Measurements from ENCODE around the gene CES5A. TPM values are rescaled to one million over a fixed set of nuclear protein-coding genes. Genes with fewer than 3 reads are reported as not detected.

Gene CES5A
- total and polyA plus RNA-seq, 10 of the 15 experiments (the other 5 are each of a cell fraction or from before 2014, with no cell fraction given), result 0.19 TPM; not detected in 9

DNA sequence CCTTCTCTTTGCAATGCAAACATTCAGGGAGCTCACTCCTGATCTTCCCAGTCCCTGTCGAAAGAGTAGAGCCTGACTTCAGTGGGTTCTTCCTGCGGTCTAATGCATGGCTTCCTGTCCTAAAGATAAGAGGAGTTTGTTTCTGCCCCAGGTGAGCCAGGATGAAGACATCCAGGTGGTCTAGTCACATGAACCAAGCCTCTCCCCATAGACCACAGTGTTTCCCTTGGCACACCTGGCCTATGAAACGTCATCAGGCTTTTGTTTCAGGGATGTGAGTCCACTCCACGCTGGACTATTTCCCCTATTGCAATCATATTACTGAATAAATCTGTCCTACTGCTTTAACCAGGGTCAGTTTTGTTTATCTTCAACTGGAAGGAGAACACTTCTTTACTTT is 63.4 kb downstream of the CES5A start:
- TF ChIP-seq POU2F2 (IDR thresholded peaks at IDR 0.05; ENCODE audit: borderline replicate concordance, low read depth, low read length), result no peak
- TF ChIP-seq TCF3 (IDR thresholded peaks at IDR 0.05; ENCODE audit: borderline replicate concordance, insufficient read depth, low read depth, low read length), result no peak
- TF ChIP-seq MTA3 (IDR thresholded peaks at IDR 0.05; ENCODE audit: borderline replicate concordance, low read length), result no peak
- no peak for TF ChIP-seq BMI1 (IDR thresholded peaks at IDR 0.05; ENCODE audit: borderline replicate concordance)
- TF ChIP-seq CREM (IDR thresholded peaks at IDR 0.05; ENCODE audit: low read depth), result no peak
- no peak for TF ChIP-seq FOXM1 (IDR thresholded peaks at IDR 0.05; ENCODE audit: low read depth, low read length)
- TF ChIP-seq CHD4 (IDR thresholded peaks at IDR 0.05), result no peak
- no peak for TF ChIP-seq JUNB (IDR thresholded peaks at IDR 0.05)
- TF ChIP-seq, protein P1, sequence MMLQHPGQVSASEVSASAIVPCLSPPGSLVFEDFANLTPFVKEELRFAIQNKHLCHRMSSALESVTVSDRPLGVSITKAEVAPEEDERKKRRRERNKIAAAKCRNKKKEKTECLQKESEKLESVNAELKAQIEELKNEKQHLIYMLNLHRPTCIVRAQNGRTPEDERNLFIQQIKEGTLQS (IDR thresholded peaks at IDR 0.05; ENCODE audit: borderline replicate concordance, extremely low read depth, low read depth, low read length), result no peak
- TF ChIP-seq, protein P2, sequence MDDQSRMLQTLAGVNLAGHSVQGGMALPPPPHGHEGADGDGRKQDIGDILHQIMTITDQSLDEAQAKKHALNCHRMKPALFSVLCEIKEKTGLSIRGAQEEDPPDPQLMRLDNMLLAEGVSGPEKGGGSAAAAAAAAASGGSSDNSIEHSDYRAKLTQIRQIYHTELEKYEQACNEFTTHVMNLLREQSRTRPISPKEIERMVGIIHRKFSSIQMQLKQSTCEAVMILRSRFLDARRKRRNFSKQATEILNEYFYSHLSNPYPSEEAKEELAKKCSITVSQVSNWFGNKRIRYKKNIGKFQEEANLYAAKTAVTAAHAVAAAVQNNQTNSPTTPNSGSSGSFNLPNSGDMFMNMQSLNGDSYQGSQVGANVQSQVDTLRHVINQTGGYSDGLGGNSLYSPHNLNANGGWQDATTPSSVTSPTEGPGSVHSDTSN (IDR thresholded peaks at IDR 0.05; ENCODE audit: insufficient replicate concordance, low read depth, low read length), result no peak
- TF ChIP-seq, protein P3, sequence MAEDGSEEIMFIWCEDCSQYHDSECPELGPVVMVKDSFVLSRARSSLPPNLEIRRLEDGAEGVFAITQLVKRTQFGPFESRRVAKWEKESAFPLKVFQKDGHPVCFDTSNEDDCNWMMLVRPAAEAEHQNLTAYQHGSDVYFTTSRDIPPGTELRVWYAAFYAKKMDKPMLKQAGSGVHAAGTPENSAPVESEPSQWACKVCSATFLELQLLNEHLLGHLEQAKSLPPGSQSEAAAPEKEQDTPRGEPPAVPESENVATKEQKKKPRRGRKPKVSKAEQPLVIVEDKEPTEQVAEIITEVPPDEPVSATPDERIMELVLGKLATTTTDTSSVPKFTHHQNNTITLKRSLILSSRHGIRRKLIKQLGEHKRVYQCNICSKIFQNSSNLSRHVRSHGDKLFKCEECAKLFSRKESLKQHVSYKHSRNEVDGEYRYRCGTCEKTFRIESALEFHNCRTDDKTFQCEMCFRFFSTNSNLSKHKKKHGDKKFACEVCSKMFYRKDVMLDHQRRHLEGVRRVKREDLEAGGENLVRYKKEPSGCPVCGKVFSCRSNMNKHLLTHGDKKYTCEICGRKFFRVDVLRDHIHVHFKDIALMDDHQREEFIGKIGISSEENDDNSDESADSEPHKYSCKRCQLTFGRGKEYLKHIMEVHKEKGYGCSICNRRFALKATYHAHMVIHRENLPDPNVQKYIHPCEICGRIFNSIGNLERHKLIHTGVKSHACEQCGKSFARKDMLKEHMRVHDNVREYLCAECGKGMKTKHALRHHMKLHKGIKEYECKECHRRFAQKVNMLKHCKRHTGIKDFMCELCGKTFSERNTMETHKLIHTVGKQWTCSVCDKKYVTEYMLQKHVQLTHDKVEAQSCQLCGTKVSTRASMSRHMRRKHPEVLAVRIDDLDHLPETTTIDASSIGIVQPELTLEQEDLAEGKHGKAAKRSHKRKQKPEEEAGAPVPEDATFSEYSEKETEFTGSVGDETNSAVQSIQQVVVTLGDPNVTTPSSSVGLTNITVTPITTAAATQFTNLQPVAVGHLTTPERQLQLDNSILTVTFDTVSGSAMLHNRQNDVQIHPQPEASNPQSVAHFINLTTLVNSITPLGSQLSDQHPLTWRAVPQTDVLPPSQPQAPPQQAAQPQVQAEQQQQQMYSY (CRISPR knock-in tag; IDR thresholded peaks at IDR 0.05), result no peak
- no peak for TF ChIP-seq STAT1 (conservative IDR thresholded peaks at IDR 0.05)
- TF ChIP-seq RB1 (IDR thresholded peaks at IDR 0.05; ENCODE audit: borderline replicate concordance), result no peak
- TF ChIP-seq ZNF207 (IDR thresholded peaks at IDR 0.05; ENCODE audit: borderline replicate concordance), result no peak
- TF ChIP-seq IKZF2 (IDR thresholded peaks at IDR 0.05), result no peak
- no peak for TF ChIP-seq CBX3 (IDR thresholded peaks at IDR 0.05; ENCODE audit: borderline replicate concordance, low read depth)
- no peak for TF ChIP-seq POLR2AphosphoS5 (IDR thresholded peaks at IDR 0.05; ENCODE audit: low read length)
- H3K4me1 ChIP-seq (ENCODE audit: control insufficient read depth, insufficient read depth, low read length), result no peaks in the 10 kb centered on the region
- no peak for FAIRE-seq
- no peak overlapping the region for H3K27ac ChIP-seq (ENCODE audit: control insufficient read depth, insufficient read depth)
- no peak overlapping the region for H3K4me2 ChIP-seq (ENCODE audit: control insufficient read depth, insufficient read depth)
- no peak overlapping the region for H2AFZ ChIP-seq (ENCODE audit: control insufficient read depth, low read depth, low read length)
- H3K27me3 ChIP-seq (replicated peaks in 1 of 2; ENCODE audit: control insufficient read depth in 2 of 2, insufficient read depth in 2 of 2, low read length in 1 of 2), result no peaks in the 10 kb centered on the region; a peak in 1 of 4 replicates
- 2% methylated on average over 4 of the region's 4 CpGs for WGBS (ENCODE audit: insufficient coverage, insufficient replicate concordance, low lambda C conversion rate, missing lambda C conversion rate)
- RAD21 ChIA-PET (ENCODE audit: unreplicated experiment), result no interaction called here
- H3K9ac ChIP-seq (ENCODE audit: control insufficient read depth, insufficient read depth, low read length), result no peak overlapping the region
- H3K4me3 ChIP-seq, result no peak overlapping the region
- H3K79me2 ChIP-seq (ENCODE audit: control insufficient read depth, insufficient read depth, low read length), result no peaks in the 10 kb centered on the region
- no peaks in the 10 kb centered on the region for H3K9me3 ChIP-seq (replicated peaks; ENCODE audit: control insufficient read depth, insufficient read depth, low read length)
- CTCF ChIA-PET, result no interaction called here
- no peak for ATAC-seq
- H4K20me1 ChIP-seq (ENCODE audit: control insufficient read depth, insufficient read depth), result no peaks in the 10 kb centered on the region
- intact Hi-C loops (cut with micrococcal nuclease; ENCODE audit: unreplicated experiment), result no loop called here
- POLR2A ChIA-PET, result no interaction called here
- SMC1A ChIA-PET (ENCODE audit: uncharacterized antibody, unreplicated experiment), result no interaction called here
- no TSS peak for BruUV-seq (replicated peaks)
- in situ Hi-C loops (cut with MboI), result no loop called here
- H3K36me3 ChIP-seq (ENCODE audit: control insufficient read depth in 2 of 2, insufficient read depth in 2 of 2, low read length in 1 of 2), result no peaks in the 10 kb centered on the region
- no peak for DNase-seq (ENCODE audit: low read depth, low spot score)
